ENCODE measurements around the gene ADPRHL1. TPM values are rescaled to one million over a fixed set of nuclear protein-coding genes. Genes with fewer than 3 reads are reported as not detected.

Gene ADPRHL1
- total and polyA plus RNA-seq, 2 donors (not counting 3 experiments of a cell fraction or from before 2014, with no cell fraction given), result 0.52 to 0.97 TPM

- H4K20me1 ChIP-seq (replicated peaks; ENCODE audit: control insufficient read depth, extremely low read depth, insufficient read depth, low read length), result no peaks in the 10 kb centered on the region
- H2AFZ ChIP-seq (ENCODE audit: low read depth, low read length), result peak overlapping the region; percentile 14
- no peaks in the 10 kb centered on the region for H3K9me1 ChIP-seq (replicated peaks; ENCODE audit: control insufficient read depth, extremely low read depth, insufficient read depth, low read length)
- ChIA-PET CTCF (interaction anchor here (0.8 to 3.3 kb wide), 14 partner anchors 8 to 451 kb away, joined by 3 to 44 read pairs (median 4); no protein-coding TSS in a partner anchor), POLR2A (no interaction called here)
- no peaks in the 10 kb centered on the region for H3K36me3 ChIP-seq (ENCODE audit: control insufficient read depth in 2 of 2, extremely low read depth in 1 of 2, insufficient read depth in 2 of 2, low read length in 2 of 2)
- no peak overlapping the region for H3K4me3 ChIP-seq (replicated peaks in 1 of 3; ENCODE audit: insufficient read depth in 1 of 3, low read depth in 1 of 3, low read length in 3 of 3)
- DNase-seq (ENCODE audit: low read depth, low spot score), result no peak
- H3K79me2 ChIP-seq (ENCODE audit: control insufficient read depth, insufficient read depth, low read length), result no peaks in the 10 kb centered on the region
- H3K4me1 ChIP-seq (ENCODE audit: control insufficient read depth, extremely low read depth, insufficient read depth, low read length), result peaks cover 3% of the 10 kb centered on the region
- BruUV-seq (replicated peaks), result no TSS peak
- intact Hi-C loops (cut with micrococcal nuclease) (loop anchor here (1.0 kb wide), 3 partner anchors 119 to 452 kb away; no protein-coding TSS in a partner anchor), dilution Hi-C loops (cut with MboI; ENCODE audit: extremely low pct_ligation_motif_present, low sequenced_read_pairs) (no loop called here)
- H3K27me3 ChIP-seq (ENCODE audit: control insufficient read depth in 2 of 2, insufficient read depth in 2 of 2, low read length in 2 of 2), result no peaks in the 10 kb centered on the region
- H3K9ac ChIP-seq (replicated peaks; ENCODE audit: extremely low read depth, insufficient read depth, low read length), result no peak overlapping the region
- no peak for FAIRE-seq
- no peak overlapping the region for H3K4me2 ChIP-seq (ENCODE audit: insufficient read depth, low read length)
- TF ChIP-seq MYC (IDR thresholded peaks at IDR 0.05; ENCODE audit: low read depth, low read length), result no peak
- TF ChIP-seq EZH2 (IDR thresholded peaks at IDR 0.05; ENCODE audit: borderline replicate concordance, low read depth, low read length, severe bottlenecking), result no peak
- TF ChIP-seq POLR2AphosphoS5 (IDR thresholded peaks at IDR 0.05; ENCODE audit: insufficient read depth, low read depth, low read length), result no peak
- no peaks in the 10 kb centered on the region for H3K9me3 ChIP-seq (replicated peaks; ENCODE audit: control insufficient read depth, insufficient read depth, low read length)
- H3K27ac ChIP-seq (ENCODE audit: insufficient read depth, low read depth, low read length), result no peak overlapping the region
Measured at GRCh38 chr13:113394339-113394640, 59.0 kb downstream of the ADPRHL1 start.

GRCh38 chr13:113393563-113394338 lies 59.5 kb downstream of the ADPRHL1 start:
- intact Hi-C loops (cut with micrococcal nuclease) (loop anchor here (1.0 kb wide), 3 partner anchors 118 to 451 kb away; no protein-coding TSS in a partner anchor), dilution Hi-C loops (cut with MboI; ENCODE audit: extremely low pct_ligation_motif_present, low sequenced_read_pairs) (no loop called here)
- no peaks in the 10 kb centered on the region for H3K27me3 ChIP-seq (ENCODE audit: control insufficient read depth in 2 of 2, insufficient read depth in 2 of 2, low read length in 2 of 2)
- H3K79me2 ChIP-seq (ENCODE audit: control insufficient read depth, insufficient read depth, low read length), result no peaks in the 10 kb centered on the region
- TF ChIP-seq POLR2A (IDR thresholded peaks at IDR 0.05; ENCODE audit: low read depth, low read length) (no peak), CTCF (IDR thresholded peaks at IDR 0.05; ENCODE audit: extremely low read depth in 1 of 2, insufficient read depth in 1 of 2, low read depth in 1 of 2, low read length in 2 of 2) (peak; percentile 69 to 71), POLR2AphosphoS5 (IDR thresholded peaks at IDR 0.05; ENCODE audit: insufficient read depth, low read depth, low read length) (no peak)
- no peaks in the 10 kb centered on the region for H3K9me1 ChIP-seq (replicated peaks; ENCODE audit: control insufficient read depth, extremely low read depth, insufficient read depth, low read length)
- no TSS peak for BruUV-seq (replicated peaks)
- peak; percentile 61 for DNase-seq (ENCODE audit: low read depth, low spot score)
- peak overlapping the region; percentile 67 for H3K4me2 ChIP-seq (ENCODE audit: insufficient read depth, low read length)
- no peaks in the 10 kb centered on the region for H3K9me3 ChIP-seq (replicated peaks; ENCODE audit: control insufficient read depth, insufficient read depth, low read length)
- peaks cover 3% of the 10 kb centered on the region for H3K4me1 ChIP-seq (ENCODE audit: control insufficient read depth, extremely low read depth, insufficient read depth, low read length)
- no peaks in the 10 kb centered on the region for H4K20me1 ChIP-seq (replicated peaks; ENCODE audit: control insufficient read depth, extremely low read depth, insufficient read depth, low read length)
- CTCF ChIA-PET, result interaction anchor here (0.6 to 3.3 kb wide), 26 partner anchors 9 to 450 kb away, joined by 3 to 44 read pairs (median 3); no protein-coding TSS in a partner anchor
- FAIRE-seq, result peak; percentile 72
- POLR2A ChIA-PET, result no interaction called here
- peak overlapping the region; percentile 36 to 91 (median 60) for H3K4me3 ChIP-seq (replicated peaks in 1 of 3; ENCODE audit: insufficient read depth in 1 of 3, low read depth in 1 of 3, low read length in 3 of 3)
- no peak overlapping the region for H3K27ac ChIP-seq (ENCODE audit: insufficient read depth, low read depth, low read length)
- no peaks in the 10 kb centered on the region for H3K36me3 ChIP-seq (ENCODE audit: control insufficient read depth in 2 of 2, extremely low read depth in 1 of 2, insufficient read depth in 2 of 2, low read length in 2 of 2)
- peak overlapping the region; percentile 100 for H2AFZ ChIP-seq (ENCODE audit: low read depth, low read length)
- peak overlapping the region; percentile 48 for H3K9ac ChIP-seq (replicated peaks; ENCODE audit: extremely low read depth, insufficient read depth, low read length)

Data from endothelial cell of umbilical vein (primary cell).